ENCODE data around the gene ZNF692. TPM values are rescaled to one million over a fixed set of nuclear protein-coding genes. Genes with fewer than 3 reads are reported as not detected.

Gene ZNF692
- total and polyA plus RNA-seq, 2 of the 13 experiments (the other 11 are each of a cell fraction or from before 2014, with no cell fraction given): 27.3 to 45.8 TPM

DNA sequence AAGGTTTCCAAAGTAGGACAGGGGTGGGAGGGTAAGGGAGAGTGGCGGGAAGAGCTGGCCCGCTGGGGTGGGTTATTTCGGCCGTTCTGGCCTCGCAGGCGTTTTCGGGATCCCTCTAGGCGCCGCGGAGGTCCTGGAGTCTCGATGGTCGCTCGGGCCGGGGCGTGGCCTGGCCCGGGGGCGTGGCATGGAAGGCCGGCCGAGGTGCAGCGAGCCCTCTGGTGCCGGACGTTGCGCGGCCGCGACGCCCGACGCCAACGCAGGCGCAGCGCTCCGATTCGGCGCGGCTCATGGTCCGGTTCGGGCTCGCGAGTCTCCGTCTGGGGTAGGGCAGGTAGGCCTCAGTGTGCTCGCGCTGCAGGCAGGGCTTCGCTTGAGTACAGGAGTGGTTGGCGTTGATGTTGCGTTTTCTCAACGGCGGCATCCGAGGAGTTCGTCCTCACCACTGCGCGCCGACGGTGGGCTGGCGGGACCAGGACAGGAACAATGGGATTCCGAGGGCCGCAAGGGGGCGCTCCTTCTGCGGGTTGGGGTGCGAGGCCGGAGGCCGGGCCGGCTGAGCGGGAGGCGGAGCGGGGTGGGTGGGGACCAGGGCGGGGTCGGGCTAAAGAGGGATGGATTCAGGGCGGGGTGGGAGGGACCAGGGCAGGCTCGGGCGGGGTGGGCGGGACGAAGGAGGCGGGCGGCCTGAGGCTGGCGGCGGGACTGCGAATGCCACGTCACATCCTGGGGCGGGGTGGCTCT is 47.3 kb upstream of the ZNF692 start, which contains the start of gene PGBD2 (continued):
- TF ChIP-seq, protein P1, sequence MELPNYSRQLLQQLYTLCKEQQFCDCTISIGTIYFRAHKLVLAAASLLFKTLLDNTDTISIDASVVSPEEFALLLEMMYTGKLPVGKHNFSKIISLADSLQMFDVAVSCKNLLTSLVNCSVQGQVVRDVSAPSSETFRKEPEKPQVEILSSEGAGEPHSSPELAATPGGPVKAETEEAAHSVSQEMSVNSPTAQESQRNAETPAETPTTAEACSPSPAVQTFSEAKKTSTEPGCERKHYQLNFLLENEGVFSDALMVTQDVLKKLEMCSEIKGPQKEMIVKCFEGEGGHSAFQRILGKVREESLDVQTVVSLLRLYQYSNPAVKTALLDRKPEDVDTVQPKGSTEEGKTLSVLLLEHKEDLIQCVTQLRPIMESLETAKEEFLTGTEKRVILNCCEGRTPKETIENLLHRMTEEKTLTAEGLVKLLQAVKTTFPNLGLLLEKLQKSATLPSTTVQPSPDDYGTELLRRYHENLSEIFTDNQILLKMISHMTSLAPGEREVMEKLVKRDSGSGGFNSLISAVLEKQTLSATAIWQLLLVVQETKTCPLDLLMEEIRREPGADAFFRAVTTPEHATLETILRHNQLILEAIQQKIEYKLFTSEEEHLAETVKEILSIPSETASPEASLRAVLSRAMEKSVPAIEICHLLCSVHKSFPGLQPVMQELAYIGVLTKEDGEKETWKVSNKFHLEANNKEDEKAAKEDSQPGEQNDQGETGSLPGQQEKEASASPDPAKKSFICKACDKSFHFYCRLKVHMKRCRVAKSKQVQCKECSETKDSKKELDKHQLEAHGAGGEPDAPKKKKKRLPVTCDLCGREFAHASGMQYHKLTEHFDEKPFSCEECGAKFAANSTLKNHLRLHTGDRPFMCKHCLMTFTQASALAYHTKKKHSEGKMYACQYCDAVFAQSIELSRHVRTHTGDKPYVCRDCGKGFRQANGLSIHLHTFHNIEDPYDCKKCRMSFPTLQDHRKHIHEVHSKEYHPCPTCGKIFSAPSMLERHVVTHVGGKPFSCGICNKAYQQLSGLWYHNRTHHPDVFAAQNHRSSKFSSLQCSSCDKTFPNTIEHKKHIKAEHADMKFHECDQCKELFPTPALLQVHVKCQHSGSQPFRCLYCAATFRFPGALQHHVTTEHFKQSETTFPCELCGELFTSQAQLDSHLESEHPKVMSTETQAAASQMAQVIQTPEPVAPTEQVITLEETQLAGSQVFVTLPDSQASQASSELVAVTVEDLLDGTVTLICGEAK (IDR thresholded peaks at IDR 0.05): no peak
- TF ChIP-seq, protein P1 (CRISPR knock-in tag; IDR thresholded peaks at IDR 0.05): peak; percentile 89
- TF ChIP-seq JDP2 (CRISPR knock-in tag; IDR thresholded peaks at IDR 0.05; ENCODE audit: borderline replicate concordance) (no peak), ZNF589 (CRISPR knock-in tag; conservative IDR thresholded peaks at IDR 0.05) (peak; percentile 50; the same call in 1 of the 2 replicates), BRCA1 (CRISPR knock-in tag; IDR thresholded peaks at IDR 0.05) (peak; percentile 43; the same call in 1 of the 2 replicates), FOXA3 (CRISPR knock-in tag; IDR thresholded peaks at IDR 0.05) (peak; percentile 77)
- TF ChIP-seq, protein P2, sequence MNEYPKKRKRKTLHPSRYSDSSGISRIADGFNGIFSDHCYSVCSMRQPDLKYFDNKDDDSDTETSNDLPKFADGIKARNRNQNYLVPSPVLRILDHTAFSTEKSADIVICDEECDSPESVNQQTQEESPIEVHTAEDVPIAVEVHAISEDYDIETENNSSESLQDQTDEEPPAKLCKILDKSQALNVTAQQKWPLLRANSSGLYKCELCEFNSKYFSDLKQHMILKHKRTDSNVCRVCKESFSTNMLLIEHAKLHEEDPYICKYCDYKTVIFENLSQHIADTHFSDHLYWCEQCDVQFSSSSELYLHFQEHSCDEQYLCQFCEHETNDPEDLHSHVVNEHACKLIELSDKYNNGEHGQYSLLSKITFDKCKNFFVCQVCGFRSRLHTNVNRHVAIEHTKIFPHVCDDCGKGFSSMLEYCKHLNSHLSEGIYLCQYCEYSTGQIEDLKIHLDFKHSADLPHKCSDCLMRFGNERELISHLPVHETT (CRISPR knock-in tag; conservative IDR thresholded peaks at IDR 0.05): peak; percentile 33; the same call in 1 of the 2 replicates
- TF ChIP-seq, protein P3, sequence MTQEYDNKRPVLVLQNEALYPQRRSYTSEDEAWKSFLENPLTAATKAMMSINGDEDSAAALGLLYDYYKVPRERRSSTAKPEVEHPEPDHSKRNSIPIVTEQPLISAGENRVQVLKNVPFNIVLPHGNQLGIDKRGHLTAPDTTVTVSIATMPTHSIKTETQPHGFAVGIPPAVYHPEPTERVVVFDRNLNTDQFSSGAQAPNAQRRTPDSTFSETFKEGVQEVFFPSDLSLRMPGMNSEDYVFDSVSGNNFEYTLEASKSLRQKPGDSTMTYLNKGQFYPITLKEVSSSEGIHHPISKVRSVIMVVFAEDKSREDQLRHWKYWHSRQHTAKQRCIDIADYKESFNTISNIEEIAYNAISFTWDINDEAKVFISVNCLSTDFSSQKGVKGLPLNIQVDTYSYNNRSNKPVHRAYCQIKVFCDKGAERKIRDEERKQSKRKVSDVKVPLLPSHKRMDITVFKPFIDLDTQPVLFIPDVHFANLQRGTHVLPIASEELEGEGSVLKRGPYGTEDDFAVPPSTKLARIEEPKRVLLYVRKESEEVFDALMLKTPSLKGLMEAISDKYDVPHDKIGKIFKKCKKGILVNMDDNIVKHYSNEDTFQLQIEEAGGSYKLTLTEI (CRISPR knock-in tag; conservative IDR thresholded peaks at IDR 0.05): no peak
- TF ChIP-seq, protein P4, sequence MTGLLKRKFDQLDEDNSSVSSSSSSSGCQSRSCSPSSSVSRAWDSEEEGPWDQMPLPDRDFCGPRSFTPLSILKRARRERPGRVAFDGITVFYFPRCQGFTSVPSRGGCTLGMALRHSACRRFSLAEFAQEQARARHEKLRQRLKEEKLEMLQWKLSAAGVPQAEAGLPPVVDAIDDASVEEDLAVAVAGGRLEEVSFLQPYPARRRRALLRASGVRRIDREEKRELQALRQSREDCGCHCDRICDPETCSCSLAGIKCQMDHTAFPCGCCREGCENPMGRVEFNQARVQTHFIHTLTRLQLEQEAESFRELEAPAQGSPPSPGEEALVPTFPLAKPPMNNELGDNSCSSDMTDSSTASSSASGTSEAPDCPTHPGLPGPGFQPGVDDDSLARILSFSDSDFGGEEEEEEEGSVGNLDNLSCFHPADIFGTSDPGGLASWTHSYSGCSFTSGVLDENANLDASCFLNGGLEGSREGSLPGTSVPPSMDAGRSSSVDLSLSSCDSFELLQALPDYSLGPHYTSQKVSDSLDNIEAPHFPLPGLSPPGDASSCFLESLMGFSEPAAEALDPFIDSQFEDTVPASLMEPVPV (CRISPR knock-in tag; IDR thresholded peaks at IDR 0.05): peak; percentile 95
- TF ChIP-seq, protein P5, sequence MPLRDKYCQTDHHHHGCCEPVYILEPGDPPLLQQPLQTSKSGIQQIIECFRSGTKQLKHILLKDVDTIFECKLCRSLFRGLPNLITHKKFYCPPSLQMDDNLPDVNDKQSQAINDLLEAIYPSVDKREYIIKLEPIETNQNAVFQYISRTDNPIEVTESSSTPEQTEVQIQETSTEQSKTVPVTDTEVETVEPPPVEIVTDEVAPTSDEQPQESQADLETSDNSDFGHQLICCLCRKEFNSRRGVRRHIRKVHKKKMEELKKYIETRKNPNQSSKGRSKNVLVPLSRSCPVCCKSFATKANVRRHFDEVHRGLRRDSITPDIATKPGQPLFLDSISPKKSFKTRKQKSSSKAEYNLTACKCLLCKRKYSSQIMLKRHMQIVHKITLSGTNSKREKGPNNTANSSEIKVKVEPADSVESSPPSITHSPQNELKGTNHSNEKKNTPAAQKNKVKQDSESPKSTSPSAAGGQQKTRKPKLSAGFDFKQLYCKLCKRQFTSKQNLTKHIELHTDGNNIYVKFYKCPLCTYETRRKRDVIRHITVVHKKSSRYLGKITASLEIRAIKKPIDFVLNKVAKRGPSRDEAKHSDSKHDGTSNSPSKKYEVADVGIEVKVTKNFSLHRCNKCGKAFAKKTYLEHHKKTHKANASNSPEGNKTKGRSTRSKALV (CRISPR knock-in tag; IDR thresholded peaks at IDR 0.05): peak; percentile 87

All from HepG2 (cell line).